SK-N-SH (cell line): ENCODE measurements around the gene CHRNE. TPM values are rescaled to one million over a fixed set of nuclear protein-coding genes. Genes with fewer than 3 reads are reported as not detected.

ENCODE experiments used
- CTCF ChIA-PET: fragments of 300-600, 350-600 bp; formaldehyde crosslinking; extraction: SDS; loops from one replicate; lab custom pipeline; 2021; lab: Yijun Ruan, JAX
- POLR2A ChIA-PET: fragments of 350-600 bp; sonication (Branson Sonifier 250); formaldehyde crosslinking; extraction: SDS; loops from one replicate; lab custom pipeline; 2020; ENCODE audit warnings: antibody characterized with exemption, inconsistent platforms; lab: Yijun Ruan, JAX
- DNase-seq: peaks from one replicate; pipeline ENCODE4 v3.0.0; 2012
- H2AFZ ChIP-seq: fragments of 200-600 bp; sonication (generic); 2 replicates; pipeline ENCODE4 v1.8.1; 2016; ENCODE audit warnings: antibody characterized with exemption, mild to moderate bottlenecking, low read depth
- H3F3A ChIP-seq: fragments of 200-600 bp; sonication (generic); replicated peaks from 2 replicates; pipeline ENCODE3; 2016; ENCODE audit warnings: antibody characterized with exemption, mild to moderate bottlenecking; ENCODE audit not compliant: insufficient read depth
- H3K27ac ChIP-seq, 2 experiments: fragments of 200-500 bp in 1 of 2; fragments of 200-600 bp in 1 of 2; sonication (Bioruptor generic) in 1 of 2; sonication (generic), shearing (Covaris generic) in 1 of 2; 2 replicates each; pipeline versions ENCODE4 v1.5.1 to v1.6.1; 2014 to 2016; ENCODE audit warnings: low read depth in 2 of 2, inconsistent platforms in 1 of 2, low read length in 1 of 2, mild to moderate bottlenecking in 1 of 2, mixed read lengths in 1 of 2
- H3K27me3 ChIP-seq: fragments of 200-600 bp; sonication (generic), shearing (Covaris generic); 2 replicates; pipeline ENCODE4 v1.6.1; 2016; ENCODE audit warnings: mixed run types; ENCODE audit not compliant: insufficient read depth
- H3K36me3 ChIP-seq, 2 experiments: fragments of 200-500 bp in 1 of 2; fragments of 200-600 bp in 1 of 2; sonication (Bioruptor generic) in 1 of 2; sonication (generic) in 1 of 2; replicated peaks in 1 of 2; 2 replicates each; pipeline versions ENCODE3 to v1.5.1; 2014 to 2016; ENCODE audit warnings: low read length in 1 of 2, mild to moderate bottlenecking in 1 of 2; ENCODE audit not compliant: insufficient read depth in 2 of 2, control insufficient read depth in 1 of 2
- H3K4me1 ChIP-seq, 2 experiments: fragments of 200-500 bp in 1 of 2; fragments of 200-600 bp in 1 of 2; sonication (Bioruptor generic) in 1 of 2; sonication (generic), shearing (Covaris generic) in 1 of 2; 2 replicates each; pipeline versions ENCODE4 v1.5.1 to v1.6.1; 2014 to 2016; ENCODE audit warnings: low read depth in 1 of 2, low read length in 1 of 2, mixed run types in 1 of 2; ENCODE audit not compliant: insufficient read depth in 2 of 2, control insufficient read depth in 1 of 2
- H3K4me2 ChIP-seq: fragments of 200-600 bp; sonication (generic), shearing (Covaris generic); 2 replicates; pipeline ENCODE4 v1.6.1; 2017; ENCODE audit warnings: mixed run types
- H3K4me3 ChIP-seq, 2 experiments: fragments of 200-500 bp in 1 of 2; fragments of 200-600 bp in 1 of 2; sonication (Bioruptor generic) in 1 of 2; sonication (generic), shearing (Covaris generic) in 1 of 2; 2 replicates each; pipeline versions ENCODE4 v1.5.1 to v1.8.1; 2014 to 2016; ENCODE audit warnings: low read depth in 2 of 2, inconsistent platforms in 1 of 2, low read length in 1 of 2, mild to moderate bottlenecking in 1 of 2, mixed read lengths in 1 of 2, moderate library complexity in 1 of 2
- H3K79me2 ChIP-seq: fragments of 200-600 bp; sonication (generic); 2 replicates; pipeline ENCODE4 v1.8.1; 2017; ENCODE audit warnings: mild to moderate bottlenecking; ENCODE audit not compliant: insufficient read depth
- H3K9ac ChIP-seq: fragments of 200-600 bp; sonication (generic); 2 replicates; pipeline ENCODE4 v1.6.1; 2017; ENCODE audit warnings: mixed run types
- H3K9me2 ChIP-seq: fragments of 200-600 bp; sonication (generic); 2 replicates; pipeline ENCODE4 v1.6.1; 2017; ENCODE audit warnings: mixed run types
- H3K9me3 ChIP-seq: fragments of 200-600 bp; sonication (generic); 2 replicates; pipeline ENCODE4 v1.6.1; 2017; ENCODE audit warnings: mixed run types, mild to moderate bottlenecking, moderate library complexity
- H4K20me1 ChIP-seq: fragments of 200-600 bp; sonication (generic); 2 replicates; pipeline ENCODE4 v1.6.1; 2017; ENCODE audit warnings: mild to moderate bottlenecking, mixed run types; ENCODE audit not compliant: insufficient read depth
- CHD2 ChIP-seq: fragments of 150-350 bp; IDR thresholded peaks from 2 replicates; pipeline ENCODE4 v1.6.1; 2018; ENCODE audit warnings: low read length; ENCODE audit not compliant: partially characterized antibody
- EZH2phosphoT487 ChIP-seq: fragments of 200-600 bp; sonication (generic); IDR thresholded peaks from 2 replicates; pipeline ENCODE4 v1.6.1; 2017; ENCODE audit warnings: low read depth, mixed run types, mild to moderate bottlenecking, antibody characterized with exemption, moderate library complexity, borderline replicate concordance
- FOSL2 ChIP-seq: IDR thresholded peaks from 2 replicates; pipeline ENCODE4 v1.4.0; 2012; ENCODE audit warnings: low read depth, mild to moderate bottlenecking, moderate library complexity, borderline replicate concordance
- IRF3 ChIP-seq: fragments of 150-350 bp; IDR thresholded peaks from 2 replicates; pipeline ENCODE4 v1.6.1; 2016; ENCODE audit warnings: mild to moderate bottlenecking, low read depth, low read length
- JUND ChIP-seq: IDR thresholded peaks from 2 replicates; pipeline ENCODE4 v1.4.0; 2012
- MEF2A ChIP-seq: IDR thresholded peaks from 2 replicates; pipeline ENCODE4 v1.4.0; 2012; ENCODE audit warnings: low read depth, borderline replicate concordance
- NRF1 ChIP-seq: IDR thresholded peaks from 2 replicates; pipeline ENCODE4 v1.6.1; 2012; ENCODE audit warnings: low read depth, mild to moderate bottlenecking, low read length
- PBX3 ChIP-seq: IDR thresholded peaks from 2 replicates; pipeline ENCODE4; 2012
- POLR2AphosphoS5 ChIP-seq: IDR thresholded peaks from 2 replicates; pipeline ENCODE4 v1.6.1; 2012; ENCODE audit warnings: low read depth, low read length
- RAD21 ChIP-seq: IDR thresholded peaks from 2 replicates; pipeline ENCODE4 v1.6.1; 2012; ENCODE audit warnings: mild to moderate bottlenecking, low read length
- RCOR1 ChIP-seq: fragments of 150-350 bp; IDR thresholded peaks from 2 replicates; pipeline ENCODE4 v1.6.1; 2017; ENCODE audit warnings: antibody characterized with exemption, low read length
- REST ChIP-seq: IDR thresholded peaks from 2 replicates; pipeline ENCODE4 v1.6.1; 2012; ENCODE audit warnings: mild to moderate bottlenecking, low read depth, low read length, moderate library complexity
- RFX5 ChIP-seq: IDR thresholded peaks from 2 replicates; pipeline ENCODE4 v1.6.1; 2012; ENCODE audit warnings: mild to moderate bottlenecking, improper control_type of control experiment, low read length
- TCF12 ChIP-seq: IDR thresholded peaks from 2 replicates; pipeline ENCODE4 v1.4.0; 2012
- USF2 ChIP-seq: fragments of 150-350 bp; IDR thresholded peaks from 2 replicates; pipeline ENCODE4 v1.6.1; 2017; ENCODE audit warnings: antibody characterized with exemption, low read length, low read depth, borderline replicate concordance
- YY1 ChIP-seq: IDR thresholded peaks from 2 replicates; pipeline ENCODE4 v1.4.0; 2012; ENCODE audit warnings: low read depth, mild to moderate bottlenecking
- ZBTB33 ChIP-seq: IDR thresholded peaks from 2 replicates; pipeline ENCODE4 v1.4.0; 2012; ENCODE audit warnings: low read depth, borderline replicate concordance
- WGBS: methylation state at CpG from one replicate; pipeline ENCODE4 v1.1.6; 2017; ENCODE audit warnings: low lambda C conversion rate; 5-methylcytosine and 5-hydroxymethylcytosine counted together
- polyA plus RNA-seq, 3 experiments: library from polyadenylated mRNA; depleted of rRNA; stranded (reverse); fragments of >200 nt; gene quantifications; 2 replicates each; pipeline ENCODE4 v1.2.3, GENCODE V29; 2012

CHRNE gene
- polyA plus RNA-seq, 1 of the 3 experiments (the other 2 are of a cell fraction): 0.71 TPM

GRCh38 chr17:4897198-4897687 is 5.7 kb downstream of the CHRNE start:
- no peaks in the 10 kb centered on the region for H3K9me2 ChIP-seq
- POLR2A ChIA-PET: no interaction called here
- TF ChIP-seq TCF12 (no peak), NRF1 (no peak), POLR2AphosphoS5 (no peak)
- TF ChIP-seq, all 33 proteins: peak for 0
- H3K4me3 ChIP-seq: no peak overlapping the region
- H3K27ac ChIP-seq: no peak overlapping the region
- no peaks in the 10 kb centered on the region for H3K4me1 ChIP-seq
- CTCF ChIA-PET: interaction anchor here (1.0 to 1.9 kb wide), 2 partner anchors 11 to 20 kb away, joined by 4 to 8 read pairs; no protein-coding TSS in a partner anchor
- H3K4me2 ChIP-seq: no peak overlapping the region
- H3K9ac ChIP-seq: no peak overlapping the region
- H3K36me3 ChIP-seq: peaks cover 0 to 48% of the 10 kb centered on the region in 2 experiments
- H2AFZ ChIP-seq: no peak overlapping the region
- H3K27me3 ChIP-seq: no peaks in the 10 kb centered on the region
- H3K9me3 ChIP-seq: no peaks in the 10 kb centered on the region
- no peak for DNase-seq
- H4K20me1 ChIP-seq: no peaks in the 10 kb centered on the region
- H3K79me2 ChIP-seq: no peaks in the 10 kb centered on the region
- WGBS: 91% methylated on average over 10 of the region's 10 CpGs
- H3F3A ChIP-seq: no peaks in the 10 kb centered on the region

- CTCF ChIA-PET: interaction anchor here (1.0 to 1.9 kb wide), 2 partner anchors 12 to 20 kb away, joined by 4 to 8 read pairs; no protein-coding TSS in a partner anchor
- WGBS: 97% methylated on average over 12 of the region's 27 CpGs
These were observed 6.3 kb downstream of the CHRNE start for GRCh38 chr17:4896332-4897197.

More at GRCh38 chr17:4896332-4897197, 6.3 kb downstream of the CHRNE start:
- no peaks in the 10 kb centered on the region for H3F3A ChIP-seq
- DNase-seq: no peak
- H3K36me3 ChIP-seq: peaks cover 0 to 50% of the 10 kb centered on the region in 2 experiments
- H4K20me1 ChIP-seq: no peaks in the 10 kb centered on the region
- no peaks in the 10 kb centered on the region for H3K27me3 ChIP-seq
- H3K79me2 ChIP-seq: no peaks in the 10 kb centered on the region
- H3K9me2 ChIP-seq: no peaks in the 10 kb centered on the region
- TF ChIP-seq POLR2AphosphoS5 (no peak), CHD2 (no peak), PBX3 (no peak), NRF1 (no peak), JUND (no peak), FOSL2 (no peak), IRF3 (no peak), ZBTB33 (no peak), USF2 (no peak), RCOR1 (no peak), YY1 (no peak), EZH2phosphoT487 (no peak), MEF2A (no peak), RAD21 (no peak), RFX5 (no peak), REST (no peak)
- no peaks in the 10 kb centered on the region for H3K4me1 ChIP-seq
- H2AFZ ChIP-seq: no peak overlapping the region
- H3K9ac ChIP-seq: no peak overlapping the region
- H3K9me3 ChIP-seq: no peaks in the 10 kb centered on the region
- H3K4me2 ChIP-seq: no peak overlapping the region
- H3K4me3 ChIP-seq: no peak overlapping the region
- POLR2A ChIA-PET: no interaction called here
- H3K27ac ChIP-seq: no peak overlapping the region
